GM21381 (cell line): ENCODE data around the gene TOR4A.

Source experiments
- ATAC-seq: cut with Tn5 transposase; IDR thresholded peaks from one replicate; pipeline ENCODE4 v1.9.1; 2021; ENCODE audit warnings: mild to moderate bottlenecking, moderate library complexity; ENCODE audit not compliant: unreplicated experiment

The TOR4A gene

GRCh38 chr9:137331929-137332328 is 54.4 kb downstream of the TOR4A start:
- ATAC-seq, result no peak
